GM23338 (cell line): ENCODE results near the gene CAMTA1. TPM values are rescaled to one million over a fixed set of nuclear protein-coding genes. Genes with fewer than 3 reads are reported as not detected.

Experiments used
- ATAC-seq: fragments of 200-7000 bp; cut with Tn5 transposase; 3 replicates; pipeline ENCODE4 v1.9.1; 2020
- DNase-seq: peaks from one replicate; pipeline ENCODE4 v3.0.0-alpha.2; 2015; ENCODE audit warnings: low spot score
- H2AFZ ChIP-seq: fragments of 200-600 bp; sonication (generic); 2 replicates; pipeline ENCODE4 v1.8.0; 2016; ENCODE audit warnings: antibody characterized with exemption, mild to moderate bottlenecking, moderate library complexity
- H3F3A ChIP-seq: fragments of 200-600 bp; sonication (generic); replicated peaks from 2 replicates; pipeline ENCODE4 v1.8.0; 2017; ENCODE audit warnings: antibody characterized with exemption, mixed run types, low read depth
- H3K27ac ChIP-seq: fragments of 200-600 bp; sonication (generic); 2 replicates; pipeline ENCODE4 v1.6.1; 2016; ENCODE audit warnings: low read depth
- H3K27me3 ChIP-seq: fragments of 200-600 bp; sonication (generic); 2 replicates; pipeline ENCODE4 v1.8.0; 2016; ENCODE audit warnings: mild to moderate bottlenecking, mixed run types, moderate library complexity; ENCODE audit not compliant: insufficient read depth
- H3K36me3 ChIP-seq: fragments of 200-600 bp; sonication (generic); 2 replicates; pipeline ENCODE4 v1.8.0; 2016; ENCODE audit warnings: mild to moderate bottlenecking; ENCODE audit not compliant: insufficient read depth
- H3K4me1 ChIP-seq: fragments of 200-600 bp; sonication (generic); 2 replicates; pipeline ENCODE4 v1.8.0; 2016; ENCODE audit warnings: mild to moderate bottlenecking, moderate library complexity; ENCODE audit not compliant: insufficient read depth
- H3K4me2 ChIP-seq: fragments of 200-600 bp; sonication (generic); 2 replicates; pipeline ENCODE4 v1.7.1; 2017; ENCODE audit warnings: mixed run types
- H3K4me3 ChIP-seq: fragments of 200-600 bp; sonication (generic); 2 replicates; pipeline ENCODE4 v1.6.1; 2016; ENCODE audit warnings: mixed run types
- H3K79me2 ChIP-seq: fragments of 200-600 bp; sonication (generic); replicated peaks from 2 replicates; pipeline ENCODE4 v1.8.0; 2017; ENCODE audit warnings: mild to moderate bottlenecking; ENCODE audit not compliant: insufficient read depth
- H3K9me2 ChIP-seq: fragments of 200-600 bp; sonication (generic); 2 replicates; pipeline ENCODE4 v1.8.0; 2017; ENCODE audit not compliant: insufficient read depth
- H4K20me1 ChIP-seq: fragments of 200-600 bp; sonication (generic); replicated peaks from 2 replicates; pipeline ENCODE4 v1.8.0; 2017; ENCODE audit warnings: mild to moderate bottlenecking; ENCODE audit not compliant: insufficient read depth
- H3K27ac Mint-ChIP-seq: 2 replicates; pipeline ENCODE4 v1.8.0; 2020; ENCODE audit warnings: inconsistent platforms, mild to moderate bottlenecking, moderate library complexity, mixed read lengths
- H3K27me3 Mint-ChIP-seq: 3 replicates; pipeline ENCODE4 v1.8.0; 2022; ENCODE audit warnings: low read depth, mild to moderate bottlenecking, moderate library complexity, mixed read lengths, inconsistent platforms; ENCODE audit not compliant: insufficient read depth, poor library complexity
- H3K36me3 Mint-ChIP-seq: 3 replicates; pipeline ENCODE4 v1.8.0; 2021; ENCODE audit warnings: low read depth, mild to moderate bottlenecking, inconsistent platforms, moderate library complexity, mixed read lengths
- H3K4me1 Mint-ChIP-seq: 3 replicates; pipeline ENCODE4 v1.8.0; 2020; ENCODE audit warnings: mild to moderate bottlenecking, inconsistent platforms, mixed read lengths
- H3K4me3 Mint-ChIP-seq: 3 replicates; pipeline ENCODE4 v1.8.0; 2021; ENCODE audit warnings: moderate library complexity, mild to moderate bottlenecking, inconsistent platforms, mixed read lengths
- H3K9me3 Mint-ChIP-seq: 3 replicates; pipeline ENCODE4 v1.8.0; 2020; ENCODE audit warnings: moderate library complexity, mild to moderate bottlenecking, inconsistent platforms, mixed read lengths
- CREB1 ChIP-seq: fragments of 250-450 bp; sonication (Bioruptor Pico); IDR thresholded peaks from 2 replicates; pipeline ENCODE4 v1.5.0; 2020; ENCODE audit warnings: low read depth, mild to moderate bottlenecking, moderate library complexity
- EZH2 ChIP-seq: fragments of 200-600 bp; sonication (generic); IDR thresholded peaks from one replicate; pipeline ENCODE4 v1.8.0; 2017; ENCODE audit warnings: antibody characterized with exemption, mild to moderate bottlenecking, low read depth; ENCODE audit not compliant: unreplicated experiment
- EZH2phosphoT487 ChIP-seq: fragments of 200-600 bp; sonication (generic); IDR thresholded peaks from one replicate; pipeline ENCODE4 v1.8.1; 2018; ENCODE audit warnings: antibody characterized with exemption; ENCODE audit not compliant: unreplicated experiment
- JUNB ChIP-seq: IDR thresholded peaks from one replicate; pipeline ENCODE4 v1.6.1; 2016; ENCODE audit warnings: antibody characterized with exemption; ENCODE audit not compliant: unreplicated experiment
- NANOG ChIP-seq: IDR thresholded peaks from 2 replicates; pipeline ENCODE4 v1.6.1; 2016; ENCODE audit warnings: antibody characterized with exemption, borderline replicate concordance
- POLR2AphosphoS5 ChIP-seq: IDR thresholded peaks from 2 replicates; pipeline ENCODE4 v1.6.1; 2016; ENCODE audit warnings: antibody characterized with exemption, low read depth
- STAT1 ChIP-seq: IDR thresholded peaks from one replicate; pipeline ENCODE4 v1.6.1; 2016; ENCODE audit warnings: antibody characterized with exemption; ENCODE audit not compliant: unreplicated experiment
- ZNF114 ChIP-seq: fragments of 250-450 bp; sonication (Bioruptor Pico); IDR thresholded peaks from 2 replicates; pipeline ENCODE4 v1.5.0; 2020; ENCODE audit warnings: mild to moderate bottlenecking, moderate library complexity
- ZNF331 ChIP-seq: fragments of 250-450 bp; sonication (Bioruptor Pico); IDR thresholded peaks from 2 replicates; pipeline ENCODE4 v1.5.0; 2020; ENCODE audit warnings: low read depth, mild to moderate bottlenecking, moderate library complexity
- polyA plus RNA-seq: library from polyadenylated mRNA; unstranded; fragments of >200 nt; fragmentation: Nextera tagmentation; extraction: Ambion mirVana; gene quantifications from 2 replicates; pipeline ENCODE4 v1.2.1, GENCODE V29; 2016
- total RNA-seq: library from RNA; depleted of rRNA; stranded (reverse); fragments of >200 nt; shearing (Covaris generic); gene quantifications from 2 replicates; pipeline ENCODE4 v1.2.3, GENCODE V29; 2014
- TF ChIP-seq, protein P1 (sequence below): IDR thresholded peaks from one replicate; pipeline ENCODE4 v1.6.1; 2018; ENCODE audit warnings: antibody characterized with exemption; ENCODE audit not compliant: unreplicated experiment
- TF ChIP-seq, protein P2 (sequence below), 2 experiments: fragments of 200-600 bp in 1 of 2; sonication (generic) in 1 of 2; conservative IDR thresholded peaks; 2 replicates each; pipeline versions ENCODE4 v1.5.1 to v1.6.1; 2016 to 2017; ENCODE audit warnings: antibody characterized with exemption in 2 of 2, low read depth in 2 of 2, mild to moderate bottlenecking in 2 of 2, moderate library complexity in 1 of 2
- TF ChIP-seq, protein P3 (sequence below): IDR thresholded peaks from 2 replicates; pipeline ENCODE4 v1.6.1; 2016; ENCODE audit warnings: antibody characterized with exemption
- TF ChIP-seq, protein P4 (sequence below): fragments of 250-450 bp; sonication (Bioruptor Pico); IDR thresholded peaks from 2 replicates; pipeline ENCODE4 v1.5.0; 2020; ENCODE audit warnings: mild to moderate bottlenecking, moderate library complexity

Gene CAMTA1
- total and polyA plus RNA-seq, 2 experiments from 2014 or later: 115 to 519 TPM

DNA sequence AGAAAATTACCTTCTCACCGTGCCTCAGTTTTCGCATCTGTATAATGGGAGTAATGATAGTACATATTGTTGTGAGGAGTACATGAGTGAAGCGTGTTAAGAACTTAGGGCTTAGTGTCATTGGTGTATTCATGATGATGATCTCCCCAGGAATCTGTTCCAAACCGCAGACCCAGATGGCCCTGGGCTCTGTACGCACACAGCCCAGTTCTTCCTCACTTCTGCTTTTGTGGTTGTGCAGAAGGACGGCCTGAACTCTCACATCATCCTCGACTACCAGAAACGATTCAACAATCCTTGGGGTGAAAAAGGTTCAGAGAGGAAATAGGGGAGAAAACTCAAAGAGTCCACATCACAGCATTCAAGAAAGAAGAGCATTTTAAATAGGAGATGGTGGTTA, 323.0 kb downstream of the CAMTA1 start:
- no peaks in the 10 kb centered on the region; the same call in 1 of the 3 replicates for H3K36me3 Mint-ChIP-seq
- no peak for TF ChIP-seq STAT1
- TF ChIP-seq ZNF331 (CRISPR knock-in tag): no peak
- no peak for TF ChIP-seq EZH2phosphoT487
- TF ChIP-seq EZH2: no peak
- TF ChIP-seq, protein P1, sequence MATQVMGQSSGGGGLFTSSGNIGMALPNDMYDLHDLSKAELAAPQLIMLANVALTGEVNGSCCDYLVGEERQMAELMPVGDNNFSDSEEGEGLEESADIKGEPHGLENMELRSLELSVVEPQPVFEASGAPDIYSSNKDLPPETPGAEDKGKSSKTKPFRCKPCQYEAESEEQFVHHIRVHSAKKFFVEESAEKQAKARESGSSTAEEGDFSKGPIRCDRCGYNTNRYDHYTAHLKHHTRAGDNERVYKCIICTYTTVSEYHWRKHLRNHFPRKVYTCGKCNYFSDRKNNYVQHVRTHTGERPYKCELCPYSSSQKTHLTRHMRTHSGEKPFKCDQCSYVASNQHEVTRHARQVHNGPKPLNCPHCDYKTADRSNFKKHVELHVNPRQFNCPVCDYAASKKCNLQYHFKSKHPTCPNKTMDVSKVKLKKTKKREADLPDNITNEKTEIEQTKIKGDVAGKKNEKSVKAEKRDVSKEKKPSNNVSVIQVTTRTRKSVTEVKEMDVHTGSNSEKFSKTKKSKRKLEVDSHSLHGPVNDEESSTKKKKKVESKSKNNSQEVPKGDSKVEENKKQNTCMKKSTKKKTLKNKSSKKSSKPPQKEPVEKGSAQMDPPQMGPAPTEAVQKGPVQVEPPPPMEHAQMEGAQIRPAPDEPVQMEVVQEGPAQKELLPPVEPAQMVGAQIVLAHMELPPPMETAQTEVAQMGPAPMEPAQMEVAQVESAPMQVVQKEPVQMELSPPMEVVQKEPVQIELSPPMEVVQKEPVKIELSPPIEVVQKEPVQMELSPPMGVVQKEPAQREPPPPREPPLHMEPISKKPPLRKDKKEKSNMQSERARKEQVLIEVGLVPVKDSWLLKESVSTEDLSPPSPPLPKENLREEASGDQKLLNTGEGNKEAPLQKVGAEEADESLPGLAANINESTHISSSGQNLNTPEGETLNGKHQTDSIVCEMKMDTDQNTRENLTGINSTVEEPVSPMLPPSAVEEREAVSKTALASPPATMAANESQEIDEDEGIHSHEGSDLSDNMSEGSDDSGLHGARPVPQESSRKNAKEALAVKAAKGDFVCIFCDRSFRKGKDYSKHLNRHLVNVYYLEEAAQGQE: no peak
- no peak for TF ChIP-seq JUNB
- TF ChIP-seq, protein P2, sequence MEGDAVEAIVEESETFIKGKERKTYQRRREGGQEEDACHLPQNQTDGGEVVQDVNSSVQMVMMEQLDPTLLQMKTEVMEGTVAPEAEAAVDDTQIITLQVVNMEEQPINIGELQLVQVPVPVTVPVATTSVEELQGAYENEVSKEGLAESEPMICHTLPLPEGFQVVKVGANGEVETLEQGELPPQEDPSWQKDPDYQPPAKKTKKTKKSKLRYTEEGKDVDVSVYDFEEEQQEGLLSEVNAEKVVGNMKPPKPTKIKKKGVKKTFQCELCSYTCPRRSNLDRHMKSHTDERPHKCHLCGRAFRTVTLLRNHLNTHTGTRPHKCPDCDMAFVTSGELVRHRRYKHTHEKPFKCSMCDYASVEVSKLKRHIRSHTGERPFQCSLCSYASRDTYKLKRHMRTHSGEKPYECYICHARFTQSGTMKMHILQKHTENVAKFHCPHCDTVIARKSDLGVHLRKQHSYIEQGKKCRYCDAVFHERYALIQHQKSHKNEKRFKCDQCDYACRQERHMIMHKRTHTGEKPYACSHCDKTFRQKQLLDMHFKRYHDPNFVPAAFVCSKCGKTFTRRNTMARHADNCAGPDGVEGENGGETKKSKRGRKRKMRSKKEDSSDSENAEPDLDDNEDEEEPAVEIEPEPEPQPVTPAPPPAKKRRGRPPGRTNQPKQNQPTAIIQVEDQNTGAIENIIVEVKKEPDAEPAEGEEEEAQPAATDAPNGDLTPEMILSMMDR (conservative IDR thresholded peaks at IDR 0.05; ENCODE audit: low read depth in 2 of 2): no peak
- no peak for TF ChIP-seq POLR2AphosphoS5
- no peak for TF ChIP-seq NANOG
- TF ChIP-seq, protein P3, sequence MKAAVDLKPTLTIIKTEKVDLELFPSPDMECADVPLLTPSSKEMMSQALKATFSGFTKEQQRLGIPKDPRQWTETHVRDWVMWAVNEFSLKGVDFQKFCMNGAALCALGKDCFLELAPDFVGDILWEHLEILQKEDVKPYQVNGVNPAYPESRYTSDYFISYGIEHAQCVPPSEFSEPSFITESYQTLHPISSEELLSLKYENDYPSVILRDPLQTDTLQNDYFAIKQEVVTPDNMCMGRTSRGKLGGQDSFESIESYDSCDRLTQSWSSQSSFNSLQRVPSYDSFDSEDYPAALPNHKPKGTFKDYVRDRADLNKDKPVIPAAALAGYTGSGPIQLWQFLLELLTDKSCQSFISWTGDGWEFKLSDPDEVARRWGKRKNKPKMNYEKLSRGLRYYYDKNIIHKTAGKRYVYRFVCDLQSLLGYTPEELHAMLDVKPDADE: no peak
- TF ChIP-seq, protein P4, sequence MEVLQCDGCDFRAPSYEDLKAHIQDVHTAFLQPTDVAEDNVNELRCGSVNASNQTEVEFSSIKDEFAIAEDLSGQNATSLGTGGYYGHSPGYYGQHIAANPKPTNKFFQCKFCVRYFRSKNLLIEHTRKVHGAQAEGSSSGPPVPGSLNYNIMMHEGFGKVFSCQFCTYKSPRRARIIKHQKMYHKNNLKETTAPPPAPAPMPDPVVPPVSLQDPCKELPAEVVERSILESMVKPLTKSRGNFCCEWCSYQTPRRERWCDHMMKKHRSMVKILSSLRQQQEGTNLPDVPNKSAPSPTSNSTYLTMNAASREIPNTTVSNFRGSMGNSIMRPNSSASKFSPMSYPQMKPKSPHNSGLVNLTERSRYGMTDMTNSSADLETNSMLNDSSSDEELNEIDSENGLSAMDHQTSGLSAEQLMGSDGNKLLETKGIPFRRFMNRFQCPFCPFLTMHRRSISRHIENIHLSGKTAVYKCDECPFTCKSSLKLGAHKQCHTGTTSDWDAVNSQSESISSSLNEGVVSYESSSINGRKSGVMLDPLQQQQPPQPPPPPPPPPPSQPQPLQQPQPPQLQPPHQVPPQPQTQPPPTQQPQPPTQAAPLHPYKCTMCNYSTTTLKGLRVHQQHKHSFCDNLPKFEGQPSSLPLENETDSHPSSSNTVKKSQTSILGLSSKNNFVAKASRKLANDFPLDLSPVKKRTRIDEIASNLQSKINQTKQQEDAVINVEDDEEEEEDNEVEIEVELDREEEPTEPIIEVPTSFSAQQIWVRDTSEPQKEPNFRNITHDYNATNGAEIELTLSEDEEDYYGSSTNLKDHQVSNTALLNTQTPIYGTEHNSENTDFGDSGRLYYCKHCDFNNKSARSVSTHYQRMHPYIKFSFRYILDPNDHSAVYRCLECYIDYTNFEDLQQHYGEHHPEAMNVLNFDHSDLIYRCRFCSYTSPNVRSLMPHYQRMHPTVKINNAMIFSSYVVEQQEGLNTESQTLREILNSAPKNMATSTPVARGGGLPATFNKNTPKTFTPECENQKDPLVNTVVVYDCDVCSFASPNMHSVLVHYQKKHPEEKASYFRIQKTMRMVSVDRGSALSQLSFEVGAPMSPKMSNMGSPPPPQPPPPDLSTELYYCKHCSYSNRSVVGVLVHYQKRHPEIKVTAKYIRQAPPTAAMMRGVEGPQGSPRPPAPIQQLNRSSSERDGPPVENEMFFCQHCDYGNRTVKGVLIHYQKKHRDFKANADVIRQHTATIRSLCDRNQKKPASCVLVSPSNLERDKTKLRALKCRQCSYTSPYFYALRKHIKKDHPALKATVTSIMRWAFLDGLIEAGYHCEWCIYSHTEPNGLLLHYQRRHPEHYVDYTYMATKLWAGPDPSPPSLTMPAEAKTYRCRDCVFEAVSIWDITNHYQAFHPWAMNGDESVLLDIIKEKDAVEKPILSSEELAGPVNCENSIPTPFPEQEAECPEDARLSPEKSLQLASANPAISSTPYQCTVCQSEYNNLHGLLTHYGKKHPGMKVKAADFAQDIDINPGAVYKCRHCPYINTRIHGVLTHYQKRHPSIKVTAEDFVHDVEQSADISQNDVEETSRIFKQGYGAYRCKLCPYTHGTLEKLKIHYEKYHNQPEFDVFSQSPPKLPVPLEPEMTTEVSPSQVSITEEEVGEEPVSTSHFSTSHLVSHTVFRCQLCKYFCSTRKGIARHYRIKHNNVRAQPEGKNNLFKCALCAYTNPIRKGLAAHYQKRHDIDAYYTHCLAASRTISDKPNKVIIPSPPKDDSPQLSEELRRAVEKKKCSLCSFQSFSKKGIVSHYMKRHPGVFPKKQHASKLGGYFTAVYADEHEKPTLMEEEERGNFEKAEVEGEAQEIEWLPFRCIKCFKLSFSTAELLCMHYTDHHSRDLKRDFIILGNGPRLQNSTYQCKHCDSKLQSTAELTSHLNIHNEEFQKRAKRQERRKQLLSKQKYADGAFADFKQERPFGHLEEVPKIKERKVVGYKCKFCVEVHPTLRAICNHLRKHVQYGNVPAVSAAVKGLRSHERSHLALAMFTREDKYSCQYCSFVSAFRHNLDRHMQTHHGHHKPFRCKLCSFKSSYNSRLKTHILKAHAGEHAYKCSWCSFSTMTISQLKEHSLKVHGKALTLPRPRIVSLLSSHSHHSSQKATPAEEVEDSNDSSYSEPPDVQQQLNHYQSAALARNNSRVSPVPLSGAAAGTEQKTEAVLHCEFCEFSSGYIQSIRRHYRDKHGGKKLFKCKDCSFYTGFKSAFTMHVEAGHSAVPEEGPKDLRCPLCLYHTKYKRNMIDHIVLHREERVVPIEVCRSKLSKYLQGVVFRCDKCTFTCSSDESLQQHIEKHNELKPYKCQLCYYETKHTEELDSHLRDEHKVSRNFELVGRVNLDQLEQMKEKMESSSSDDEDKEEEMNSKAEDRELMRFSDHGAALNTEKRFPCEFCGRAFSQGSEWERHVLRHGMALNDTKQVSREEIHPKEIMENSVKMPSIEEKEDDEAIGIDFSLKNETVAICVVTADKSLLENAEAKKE (CRISPR knock-in tag): no peak
- TF ChIP-seq ZNF114 (CRISPR knock-in tag): no peak
- no peak for TF ChIP-seq CREB1
- Histone ChIP-seq H3K4me2 (no peak overlapping the region), H4K20me1 (no peaks in the 10 kb centered on the region), H3K4me3 (no peak overlapping the region), H3K9me2 (no peaks in the 10 kb centered on the region; the same call in 1 of the 2 replicates), H3F3A (peaks cover 10% of the 10 kb centered on the region), H3K27me3 (no peaks in the 10 kb centered on the region), H3K79me2 (no peaks in the 10 kb centered on the region), H3K27ac (no peak overlapping the region), H3K36me3 (no peaks in the 10 kb centered on the region), H2AFZ (no peak overlapping the region), H3K4me1 (no peaks in the 10 kb centered on the region)
- no peaks in the 10 kb centered on the region; the same call in none of the 3 replicates for H3K9me3 Mint-ChIP-seq
- DNase-seq (no peak), ATAC-seq (no peak)
- H3K4me3 Mint-ChIP-seq: no peak overlapping the region
- H3K27me3 Mint-ChIP-seq: peaks cover 11% of the 10 kb centered on the region
- no peak overlapping the region for H3K27ac Mint-ChIP-seq
- peaks cover 3% of the 10 kb centered on the region; the same call in 1 of the 3 replicates for H3K4me1 Mint-ChIP-seq
